Parathyroid adenoma (tissue), 2 donors: Measurements from ENCODE around the gene GADD45B.

Source experiments
- H2AFZ ChIP-seq: fragments of 300-600 bp; sonication (generic); one replicate; pipeline ENCODE4 v1.7.0; 2017; ENCODE audit warnings: antibody characterized with exemption, mild to moderate bottlenecking
- H3K27ac ChIP-seq: fragments of 300-600 bp; sonication (generic); one replicate; pipeline ENCODE4 v1.7.0; 2017
- H3K27me3 ChIP-seq: fragments of 300-600 bp; sonication (generic); one replicate; pipeline ENCODE4 v1.7.0; 2017; ENCODE audit warnings: low read length; ENCODE audit not compliant: control insufficient read depth, insufficient read depth
- H3K36me3 ChIP-seq: fragments of 300-600 bp; sonication (generic); one replicate; pipeline ENCODE4 v1.7.0; 2017; ENCODE audit warnings: low read length; ENCODE audit not compliant: control insufficient read depth, insufficient read depth
- H3K4me1 ChIP-seq: fragments of 300-600 bp; sonication (generic); one replicate; pipeline ENCODE4 v1.7.0; 2017; ENCODE audit warnings: control low read depth
- H3K4me2 ChIP-seq: fragments of 300-600 bp; sonication (generic); one replicate; pipeline ENCODE4 v1.7.0; 2017; ENCODE audit warnings: low read length
- H3K4me3 ChIP-seq: fragments of 300-600 bp; sonication (generic); one replicate; pipeline ENCODE4 v1.7.0; 2017; ENCODE audit warnings: low read depth, low read length
- H3K79me2 ChIP-seq: fragments of 300-600 bp; sonication (generic); one replicate; pipeline ENCODE4 v1.7.0; 2017; ENCODE audit warnings: control low read depth
- H3K9ac ChIP-seq: fragments of 300-600 bp; sonication (generic); one replicate; pipeline ENCODE4 v1.7.0; 2017; ENCODE audit warnings: mild to moderate bottlenecking
- H3K9me3 ChIP-seq: fragments of 300-600 bp; sonication (generic); one replicate; pipeline ENCODE4 v1.7.0; 2017; ENCODE audit warnings: low read length; ENCODE audit not compliant: control insufficient read depth
- TF ChIP-seq, protein P1 (sequence below): fragments of 300-600 bp; sonication (generic); IDR thresholded peaks from one replicate; pipeline ENCODE4 v1.7.0; 2017; ENCODE audit warnings: antibody characterized with exemption, mild to moderate bottlenecking
- donor health status: primary hyperparathyroidism.

The GADD45B gene, protein sequence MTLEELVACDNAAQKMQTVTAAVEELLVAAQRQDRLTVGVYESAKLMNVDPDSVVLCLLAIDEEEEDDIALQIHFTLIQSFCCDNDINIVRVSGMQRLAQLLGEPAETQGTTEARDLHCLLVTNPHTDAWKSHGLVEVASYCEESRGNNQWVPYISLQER

DNA sequence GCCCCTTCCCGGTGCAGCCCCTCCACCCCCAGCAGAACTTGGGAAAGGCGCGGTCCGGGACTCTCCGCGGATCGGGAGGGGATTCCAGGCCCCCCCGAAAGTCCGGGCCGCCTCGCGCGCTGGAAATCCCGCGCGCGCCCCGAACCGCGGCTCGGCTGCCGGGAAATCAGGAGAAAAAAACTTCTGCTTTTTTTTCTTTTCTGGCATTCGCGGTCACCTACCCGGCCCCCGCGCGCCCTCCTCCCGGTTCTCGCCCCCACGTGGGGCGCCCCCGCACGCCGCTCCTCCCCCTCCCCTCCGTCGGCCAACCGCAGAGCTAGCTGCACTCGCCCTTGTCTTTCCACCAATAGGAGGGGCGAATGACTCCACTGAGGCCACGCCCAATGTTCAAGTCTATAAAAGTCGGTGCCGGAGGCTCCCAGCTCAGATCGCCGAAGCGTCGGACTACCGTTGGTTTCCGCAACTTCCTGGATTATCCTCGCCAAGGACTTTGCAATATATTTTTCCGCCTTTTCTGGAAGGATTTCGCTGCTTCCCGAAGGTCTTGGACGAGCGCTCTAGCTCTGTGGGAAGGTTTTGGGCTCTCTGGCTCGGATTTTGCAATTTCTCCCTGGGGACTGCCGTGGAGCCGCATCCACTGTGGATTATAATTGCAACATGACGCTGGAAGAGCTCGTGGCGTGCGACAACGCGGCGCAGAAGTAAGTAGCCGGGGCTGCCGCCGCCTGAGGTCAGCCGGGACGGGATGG, at the start of gene GADD45B:
TSS of gene GADD45B (plus strand) at position 426 of the 749 bp plus-strand sequence. CDS start at position 658, 232 bp downstream.
- Histone ChIP-seq H3K27ac (peak within 1 kb of the TSS; percentile 93), H3K4me2 (peak within 1 kb of the TSS; percentile 82), H3K36me3 (no peaks in the 10 kb centered on the region), H3K79me2 (peaks cover 6% of the 10 kb centered on the region), H3K4me3 (peak within 1 kb of the TSS; percentile 94), H3K9me3 (no peaks in the 10 kb centered on the region), H2AFZ (peak within 1 kb of the TSS; percentile 67), H3K4me1 (peaks cover 13% of the 10 kb centered on the region), H3K27me3 (no peaks in the 10 kb centered on the region), H3K9ac (peak within 1 kb of the TSS; percentile 87)
- TF ChIP-seq, protein P1, sequence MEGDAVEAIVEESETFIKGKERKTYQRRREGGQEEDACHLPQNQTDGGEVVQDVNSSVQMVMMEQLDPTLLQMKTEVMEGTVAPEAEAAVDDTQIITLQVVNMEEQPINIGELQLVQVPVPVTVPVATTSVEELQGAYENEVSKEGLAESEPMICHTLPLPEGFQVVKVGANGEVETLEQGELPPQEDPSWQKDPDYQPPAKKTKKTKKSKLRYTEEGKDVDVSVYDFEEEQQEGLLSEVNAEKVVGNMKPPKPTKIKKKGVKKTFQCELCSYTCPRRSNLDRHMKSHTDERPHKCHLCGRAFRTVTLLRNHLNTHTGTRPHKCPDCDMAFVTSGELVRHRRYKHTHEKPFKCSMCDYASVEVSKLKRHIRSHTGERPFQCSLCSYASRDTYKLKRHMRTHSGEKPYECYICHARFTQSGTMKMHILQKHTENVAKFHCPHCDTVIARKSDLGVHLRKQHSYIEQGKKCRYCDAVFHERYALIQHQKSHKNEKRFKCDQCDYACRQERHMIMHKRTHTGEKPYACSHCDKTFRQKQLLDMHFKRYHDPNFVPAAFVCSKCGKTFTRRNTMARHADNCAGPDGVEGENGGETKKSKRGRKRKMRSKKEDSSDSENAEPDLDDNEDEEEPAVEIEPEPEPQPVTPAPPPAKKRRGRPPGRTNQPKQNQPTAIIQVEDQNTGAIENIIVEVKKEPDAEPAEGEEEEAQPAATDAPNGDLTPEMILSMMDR: peak; percentile 29

DNA sequence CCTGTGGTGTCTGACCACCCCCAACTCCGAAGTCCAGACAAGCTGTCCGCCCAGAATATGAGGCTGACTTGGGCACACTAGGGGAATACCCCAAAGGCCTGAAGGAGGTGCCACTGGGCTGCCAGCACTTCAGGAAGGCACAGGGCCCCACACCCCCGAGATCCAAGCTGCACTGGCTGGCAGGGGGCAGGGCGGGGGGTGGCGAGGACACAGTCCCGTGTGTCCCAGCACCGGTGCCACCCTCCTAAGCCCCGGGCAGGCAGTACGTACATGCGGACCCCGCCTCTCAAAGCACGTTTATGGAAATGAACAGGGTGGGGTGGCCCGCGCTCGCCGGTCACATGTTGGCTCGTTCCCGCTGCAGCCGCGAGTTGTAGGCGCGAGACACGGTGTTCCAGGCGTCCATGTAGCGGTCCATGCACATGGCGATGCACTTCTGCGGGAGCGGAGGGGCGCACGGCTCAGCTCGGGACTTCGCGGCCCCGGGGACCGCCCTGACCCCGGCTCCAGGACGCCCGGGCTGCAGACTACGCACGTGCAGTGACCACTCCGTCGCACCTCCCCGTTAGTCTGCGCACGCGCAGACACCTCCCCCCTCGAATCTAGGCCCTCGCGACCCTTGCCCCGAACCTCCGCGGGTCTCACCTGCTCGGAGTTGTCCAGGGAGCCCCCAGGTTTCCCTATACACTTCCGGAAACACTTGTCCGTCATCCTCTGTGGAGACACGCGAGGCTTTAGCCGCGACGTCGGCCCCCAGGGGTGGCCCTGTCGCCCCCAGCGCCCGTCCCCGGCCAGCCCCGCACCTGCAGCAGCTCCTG, 49.1 kb upstream of the GADD45B start:
- peaks cover 6% of the 10 kb centered on the region for H3K4me1 ChIP-seq

DNA sequence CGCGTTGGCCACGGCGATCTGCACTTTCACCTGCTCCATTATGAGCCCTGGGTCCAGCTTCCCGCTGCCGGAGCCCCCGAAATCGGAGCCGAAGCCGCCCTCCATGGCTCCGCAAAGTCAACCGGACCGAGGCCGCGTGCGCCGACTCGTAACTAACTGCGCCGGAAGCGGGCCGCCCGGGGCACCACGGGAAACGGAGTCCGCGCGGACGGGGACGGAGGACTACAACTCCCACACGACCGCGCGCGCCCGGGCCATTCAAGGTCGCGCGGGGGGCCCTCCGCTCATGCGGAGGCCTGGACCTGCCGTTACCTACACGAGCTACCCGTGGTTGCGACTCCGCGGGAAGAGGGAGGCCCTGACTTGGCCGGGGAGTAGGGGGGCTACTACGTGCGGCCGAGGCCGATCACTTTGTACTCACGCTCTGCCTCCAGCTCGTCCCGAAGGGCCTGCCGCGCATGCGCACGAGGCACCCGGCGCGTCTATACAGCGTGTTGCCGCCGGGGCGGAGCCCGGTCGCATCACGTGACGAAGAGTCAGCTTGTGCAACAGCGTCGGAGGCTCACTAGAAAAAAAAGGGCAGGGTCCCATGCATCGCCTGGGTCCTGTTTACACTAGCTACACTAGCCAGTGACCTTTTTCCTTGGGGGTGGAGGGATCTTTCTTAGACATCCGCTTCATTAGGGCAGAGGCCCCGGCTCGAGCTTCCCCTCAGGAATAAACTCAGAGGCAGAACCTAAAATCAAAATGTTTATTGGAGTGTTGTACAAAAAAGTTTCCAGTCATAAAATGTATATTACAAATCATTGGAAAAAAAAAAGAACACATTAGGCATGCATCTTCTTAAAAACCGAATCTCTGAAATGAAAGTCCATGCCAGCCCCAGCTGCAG, 48.3 kb upstream of the GADD45B start, which contains the start of gene TIMM13:
TSS of gene TIMM13 (minus strand) at position 158 of the 892 bp plus-strand sequence. CDS start at position 105, 53 bp downstream.
- TF ChIP-seq, protein P1: no peak
- Histone ChIP-seq H3K9ac (peak within 1 kb of the TSS; percentile 82), H3K4me3 (peak within 1 kb of the TSS; percentile 99), H2AFZ (peak within 1 kb of the TSS; percentile 88), H3K27ac (peak within 1 kb of the TSS; percentile 97), H3K27me3 (no peaks in the 10 kb centered on the region), H3K4me1 (peaks cover 6% of the 10 kb centered on the region), H3K79me2 (peaks cover 22% of the 10 kb centered on the region), H3K4me2 (peak within 1 kb of the TSS; percentile 93), H3K9me3 (no peaks in the 10 kb centered on the region), H3K36me3 (no peaks in the 10 kb centered on the region)

More for the DNA sequence above, 49.1 kb upstream of the GADD45B start:
- H3K9ac ChIP-seq: peak overlapping the region; percentile 82
- peak overlapping the region; percentile 93 for H3K4me2 ChIP-seq
- H3K27me3 ChIP-seq: no peaks in the 10 kb centered on the region
- H3K4me3 ChIP-seq: peak overlapping the region; percentile 99
- no peaks in the 10 kb centered on the region for H3K9me3 ChIP-seq
- peaks cover 26% of the 10 kb centered on the region for H3K79me2 ChIP-seq
- TF ChIP-seq, protein P1: no peak
- H2AFZ ChIP-seq: peak overlapping the region; percentile 88
- H3K27ac ChIP-seq: peak overlapping the region; percentile 97
- H3K36me3 ChIP-seq: no peaks in the 10 kb centered on the region

DNA sequence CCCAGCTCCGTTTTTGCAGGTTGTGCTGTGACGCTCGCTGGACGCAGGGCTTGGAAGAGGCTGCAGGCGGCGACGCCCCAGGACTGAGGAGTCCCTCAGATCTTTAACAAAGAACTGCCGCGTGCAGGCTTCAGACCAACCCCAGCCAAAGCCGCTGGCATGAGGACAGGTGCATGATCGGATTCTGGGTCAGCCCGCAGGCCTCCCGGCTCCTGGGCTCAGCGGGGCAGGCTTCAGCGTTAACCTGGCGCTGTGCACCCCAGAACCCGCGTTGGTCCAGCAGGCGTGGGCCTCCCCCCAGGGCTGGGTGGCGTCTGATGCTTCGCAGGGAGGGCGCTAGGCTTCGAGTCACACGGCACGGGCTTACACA, 47.6 kb upstream of the GADD45B start:
- H3K4me2 ChIP-seq: peak overlapping the region; percentile 93
- H3K36me3 ChIP-seq: no peaks in the 10 kb centered on the region
- peak overlapping the region; percentile 97 for H3K27ac ChIP-seq
- peak overlapping the region; percentile 88 for H2AFZ ChIP-seq
- peaks cover 22% of the 10 kb centered on the region for H3K79me2 ChIP-seq
- peaks cover 6% of the 10 kb centered on the region for H3K4me1 ChIP-seq
- no peaks in the 10 kb centered on the region for H3K27me3 ChIP-seq
- H3K4me3 ChIP-seq: peak overlapping the region; percentile 99
- H3K9ac ChIP-seq: no peak overlapping the region
- TF ChIP-seq, protein P1: no peak
- no peaks in the 10 kb centered on the region for H3K9me3 ChIP-seq
